Head of caudate nucleus (tissue), 42 donors: ENCODE data around the gene ANK3.
"Not testable (repeated sequence)": the region's sequence is repeated elsewhere in the genome, so short reads cannot be mapped to it uniquely, and the experiment has no call there.

ENCODE experiments used
- DNase-seq, 42 donors: peaks; one replicate each; pipeline versions ENCODE4 v3.0.0 to v3.0.0-alpha.2; 2020 to 2021; ENCODE audit warnings: mixed read lengths in 7 of 42
- intact Hi-C: fragments of 100-400 bp; cut with DNase I; formaldehyde crosslinking; loops from one replicate; pipeline ENCODE4 v1.15.0; 2022

ANK3 gene

DNA sequence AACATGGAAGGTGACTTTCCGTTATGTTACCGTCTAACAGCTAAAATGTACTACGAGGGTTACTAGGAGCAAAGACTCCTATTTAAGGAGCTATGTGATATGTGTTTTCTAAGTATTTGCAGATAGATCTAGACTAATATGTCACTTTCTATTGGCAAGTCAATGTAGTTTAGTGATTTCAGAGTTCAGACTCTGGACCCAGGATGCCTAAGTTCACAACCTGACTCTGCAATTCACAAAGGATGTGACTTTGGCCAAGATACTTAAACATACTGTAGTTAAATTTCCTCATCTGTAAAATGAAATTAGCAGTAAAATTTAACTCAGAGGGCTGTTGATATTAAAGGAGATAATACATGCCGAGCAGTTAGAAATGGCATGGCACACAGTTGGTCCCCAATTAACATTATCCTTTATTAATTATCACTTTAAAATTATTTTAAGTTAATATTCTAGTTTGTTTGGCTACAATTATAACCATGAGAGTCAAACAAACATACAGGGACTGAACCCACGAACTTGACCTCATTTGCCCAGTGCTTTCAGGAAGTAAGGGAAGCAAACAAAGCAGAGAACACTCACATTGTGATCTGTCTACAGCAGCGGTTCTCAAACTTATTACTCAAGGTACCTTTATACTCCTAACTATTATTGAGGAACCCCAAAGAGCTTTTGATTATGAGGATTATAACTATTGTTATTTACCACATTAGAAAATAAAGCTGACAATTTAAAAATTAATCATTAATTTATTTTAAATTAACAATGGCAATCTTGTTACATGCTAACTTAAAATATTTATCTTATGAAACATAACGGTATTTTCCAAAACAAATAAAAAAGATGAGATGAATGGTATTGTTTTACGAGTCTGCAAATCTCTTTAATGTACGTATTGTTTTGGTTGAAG, 94.4 kb downstream of the ANK3 start:
- DNase-seq = no peak
- intact Hi-C loops = no loop called here

DNA sequence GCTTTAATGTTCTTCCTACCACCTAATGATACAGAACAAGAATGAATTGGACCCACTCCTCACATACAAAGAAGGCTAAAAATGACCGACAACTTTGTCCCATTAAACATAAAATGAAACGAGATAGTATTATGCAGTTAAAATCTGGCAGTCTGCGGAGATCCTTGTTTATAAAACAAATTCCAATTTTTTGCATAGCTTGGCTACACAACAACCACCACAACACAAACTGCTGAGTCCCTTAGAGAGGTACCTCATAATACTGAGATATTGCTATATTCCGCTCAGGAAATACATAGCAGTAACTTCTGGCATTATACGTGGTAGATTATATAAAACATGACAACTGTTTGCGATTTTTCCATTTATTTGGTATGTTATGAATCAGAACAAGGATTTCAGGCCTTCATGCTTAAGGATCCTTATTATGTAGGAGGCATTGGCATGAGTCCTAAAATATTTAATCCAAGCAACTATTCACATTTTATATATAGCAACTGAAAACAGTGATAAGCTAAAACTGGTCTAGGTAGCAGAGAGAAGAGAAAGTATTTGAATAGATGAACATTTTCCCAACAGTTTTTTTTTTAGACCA, 96.0 kb downstream of the ANK3 start:
- no peak for DNase-seq
- intact Hi-C loops = no loop called here

DNA sequence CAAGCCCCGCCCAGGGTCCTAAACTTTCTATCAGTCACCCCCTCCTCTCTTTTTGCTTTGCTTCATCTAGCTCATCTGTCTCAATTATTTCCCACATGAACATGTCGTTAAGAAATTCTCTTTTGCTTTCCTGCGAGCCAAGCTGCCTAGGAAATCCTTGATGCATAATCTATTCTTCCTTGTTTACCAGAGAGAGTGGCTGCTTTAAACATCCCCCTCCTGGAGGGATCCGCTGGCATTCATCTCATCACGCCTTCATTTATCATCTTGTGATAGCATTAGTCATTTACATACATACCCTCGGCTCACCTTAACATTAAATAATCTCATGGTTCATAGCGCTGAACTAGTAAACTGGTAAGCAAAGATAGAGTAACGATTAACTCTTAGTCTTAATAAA, 96.7 kb downstream of the ANK3 start:
- DNase-seq = no peak

DNA sequence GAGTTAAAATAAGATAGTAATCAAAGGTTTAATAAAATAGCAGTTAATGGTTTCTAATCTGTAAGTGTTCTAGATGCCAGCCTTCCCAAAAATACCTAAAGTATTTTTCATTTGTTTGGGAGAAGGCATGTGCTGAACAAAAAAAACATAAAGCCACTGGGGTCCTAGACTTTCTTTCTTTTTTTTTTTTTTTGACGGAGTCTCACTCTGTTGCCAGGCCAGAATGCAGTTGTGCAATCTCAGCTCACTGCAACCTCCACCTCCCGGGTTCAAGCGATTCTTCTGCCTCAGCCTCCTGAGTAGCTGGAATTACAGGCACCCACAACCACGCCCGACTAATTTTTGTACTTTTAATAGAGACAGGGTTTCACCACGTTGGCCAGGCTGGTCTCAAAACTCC, 97.1 kb downstream of the ANK3 start:
- DNase-seq, intact Hi-C loops: not testable (repeated sequence)

More for the DNA sequence above, 96.7 kb downstream of the ANK3 start:
- intact Hi-C loops = no loop called here

DNA sequence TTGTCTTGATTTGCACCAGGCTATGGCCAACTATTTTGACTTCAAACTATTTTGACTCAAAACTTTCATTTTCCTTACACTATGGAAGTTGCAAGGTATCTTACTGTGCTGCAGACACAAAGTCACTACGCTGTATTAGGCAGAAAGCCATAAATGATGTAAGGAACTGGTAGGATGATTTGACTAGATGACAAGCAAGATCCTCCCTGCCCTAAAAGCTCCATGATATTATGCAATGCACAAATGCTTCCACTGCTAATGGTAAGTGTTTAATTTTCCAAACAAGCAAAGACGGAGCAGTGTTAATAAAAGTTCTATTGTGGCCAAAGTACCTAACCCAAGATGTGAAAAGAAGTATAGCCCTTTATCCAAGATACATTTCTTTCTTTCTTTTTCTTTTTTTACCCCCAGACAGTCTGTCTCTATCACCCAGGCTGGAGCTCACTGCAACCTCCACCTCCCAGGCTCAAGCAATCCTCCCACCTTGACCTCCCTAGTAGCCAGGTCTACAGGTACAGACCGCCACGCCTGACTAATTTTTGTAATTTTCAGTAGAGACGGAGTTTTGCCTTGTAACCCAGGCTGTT, 98.2 kb downstream of the ANK3 start:
- DNase-seq = peak in 3 of 42 donors; percentile 17 to 38 (median 26)
- intact Hi-C loops = no loop called here

DNA sequence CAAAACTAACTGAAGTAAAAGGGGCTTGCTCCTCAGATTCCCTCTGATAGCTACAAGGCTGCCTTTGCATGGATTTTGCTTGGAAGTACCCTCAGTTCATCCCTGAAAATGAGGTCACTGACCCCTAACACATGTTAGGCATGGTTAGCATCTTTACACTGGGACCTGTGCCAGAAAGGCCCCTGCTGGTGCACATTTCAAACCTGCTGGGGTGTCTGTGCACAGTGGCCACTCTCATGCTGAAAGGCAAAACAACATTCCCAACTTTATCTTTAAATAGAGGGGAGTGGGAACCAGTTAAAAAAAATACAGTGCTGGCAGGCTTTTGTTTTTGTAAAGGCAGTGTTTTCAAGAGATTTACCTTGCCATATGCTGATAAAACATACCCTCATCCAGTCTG, 99.1 kb downstream of the ANK3 start:
- DNase-seq = no peak
- intact Hi-C loops = no loop called here

DNA sequence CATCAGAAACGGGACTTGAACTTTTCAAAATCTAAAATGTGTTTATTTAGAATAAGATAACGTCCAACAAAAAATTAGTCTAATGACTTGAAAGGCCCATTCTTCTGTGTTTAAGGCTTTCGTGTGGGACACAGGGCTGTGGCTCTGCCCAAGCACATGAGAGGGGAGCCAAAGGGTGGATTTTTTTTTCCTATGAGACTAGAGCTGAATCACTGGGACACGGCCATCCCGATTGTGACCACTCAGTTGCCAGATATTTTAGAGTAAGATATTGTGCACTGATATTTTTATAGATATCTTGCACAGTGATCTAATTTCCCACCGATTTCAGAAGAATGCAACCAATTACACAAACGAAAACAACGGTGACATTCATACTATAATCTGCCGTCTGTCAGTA, 99.9 kb downstream of the ANK3 start:
- intact Hi-C loops = no loop called here
- DNase-seq = no peak

DNA sequence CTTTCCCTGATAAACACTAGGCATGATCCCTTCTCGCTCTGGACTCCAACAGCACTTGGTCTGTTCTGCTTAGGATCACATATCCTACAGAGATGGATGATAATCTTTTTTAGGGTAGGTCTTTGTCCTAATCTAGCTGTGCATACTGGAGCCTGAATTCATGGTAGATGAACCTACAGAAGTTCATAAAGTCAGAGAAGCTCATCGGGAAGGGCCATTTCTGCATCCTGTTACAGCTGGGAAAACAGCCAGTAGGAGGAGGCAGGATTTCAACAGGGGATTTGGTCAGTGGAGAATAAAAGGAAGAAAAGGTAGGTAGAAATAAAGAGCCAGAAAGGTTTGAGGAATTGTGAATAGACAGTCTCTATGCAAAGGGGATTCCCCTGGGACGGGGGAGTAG, 101.4 kb downstream of the ANK3 start:
- no peak for DNase-seq
- intact Hi-C loops = no loop called here

DNA sequence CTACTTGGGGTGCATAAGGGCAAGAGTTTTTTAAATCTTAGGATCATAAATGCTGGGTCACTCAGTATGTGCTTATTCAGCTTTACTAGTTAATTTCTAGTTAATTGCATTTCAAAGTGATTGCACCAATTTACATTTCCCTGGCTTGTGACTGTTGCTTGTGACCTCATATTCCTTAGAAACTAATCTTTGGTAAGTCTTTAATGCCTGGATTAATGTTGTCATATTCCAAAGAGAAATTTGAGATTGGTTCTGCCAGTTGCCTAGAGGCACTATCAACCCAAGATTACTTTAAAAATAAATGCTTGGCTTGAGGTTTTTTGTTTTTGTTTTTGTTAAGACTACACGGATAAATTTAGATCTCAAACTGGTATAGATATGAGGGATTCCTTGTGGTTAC, 103.1 kb downstream of the ANK3 start:
- DNase-seq = no peak
- intact Hi-C loops = no loop called here

DNA sequence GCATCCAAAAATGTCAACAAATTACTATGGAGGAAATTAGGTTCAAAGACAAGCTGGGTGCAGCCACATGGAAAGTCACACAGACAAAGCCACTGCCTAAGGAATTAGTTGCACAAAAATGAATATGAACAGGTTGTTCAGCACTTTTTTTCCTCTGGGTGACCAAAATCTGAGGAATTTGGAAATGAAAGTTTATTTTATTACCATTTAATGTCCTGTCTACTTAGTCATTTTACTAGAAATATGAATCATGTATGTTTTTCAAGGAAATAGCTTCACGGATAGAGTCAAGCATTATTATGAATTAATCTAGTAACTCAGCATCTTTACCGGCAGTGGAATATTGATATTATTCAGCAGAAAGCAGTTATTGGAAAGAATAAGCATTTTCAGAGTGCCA, 106.3 kb downstream of the ANK3 start:
- intact Hi-C loops = no loop called here
- DNase-seq = no peak

DNA sequence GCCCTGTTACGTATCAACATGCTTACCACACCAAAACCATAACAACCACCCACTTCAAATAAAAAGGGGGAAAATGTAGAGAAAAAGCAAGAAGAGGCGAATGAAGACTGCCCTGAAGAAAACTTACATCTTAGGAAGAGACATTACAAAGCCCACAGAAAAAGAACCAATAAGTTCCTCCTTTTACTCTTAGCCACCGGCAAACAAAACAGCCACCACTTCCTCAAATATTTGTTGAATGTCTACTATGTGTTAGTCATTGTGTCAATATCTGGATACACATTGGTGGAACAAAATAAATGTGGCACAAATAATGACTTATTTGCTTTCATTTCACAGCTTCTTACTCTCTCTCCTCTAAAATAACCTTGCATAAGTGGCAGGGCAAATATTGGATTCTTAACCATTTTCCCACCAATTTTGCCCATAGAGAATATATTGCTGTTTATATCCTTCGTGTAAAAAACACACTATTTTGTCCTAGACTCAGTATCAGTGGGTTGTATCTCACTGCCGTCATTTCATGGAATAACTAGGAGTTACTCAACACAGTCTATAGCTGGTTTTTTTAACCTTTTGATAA, 106.8 kb downstream of the ANK3 start:
- DNase-seq = no peak

DNA sequence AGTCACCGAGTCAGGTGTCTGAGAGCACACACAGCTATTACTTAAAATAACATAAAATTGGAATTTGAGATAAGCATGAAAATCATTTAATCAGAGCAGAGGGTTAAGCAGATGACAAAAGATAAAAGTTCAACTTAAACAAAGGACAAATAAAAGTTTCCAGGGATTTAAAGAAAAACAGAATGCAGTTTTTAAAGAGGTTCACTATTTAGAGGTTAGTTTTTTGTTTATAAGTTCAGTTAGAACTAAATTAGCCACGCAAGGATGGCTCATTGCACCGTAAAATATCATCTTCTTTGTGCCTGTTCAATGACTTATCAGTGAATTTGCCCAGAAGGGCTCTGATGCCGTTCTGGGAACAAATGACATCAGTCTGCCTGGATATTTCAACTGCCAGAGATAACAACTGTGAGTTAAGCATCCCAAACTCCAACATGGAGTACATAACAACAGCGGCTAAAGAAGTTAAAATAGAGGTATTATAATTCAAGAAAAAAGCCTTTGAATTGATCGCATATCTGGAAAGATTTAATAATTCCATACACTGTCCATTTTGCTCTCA, 107.8 kb downstream of the ANK3 start:
- intact Hi-C loops = no loop called here
- DNase-seq = no peak

More for the DNA sequence above, 106.8 kb downstream of the ANK3 start:
- intact Hi-C loops = no loop called here

DNA sequence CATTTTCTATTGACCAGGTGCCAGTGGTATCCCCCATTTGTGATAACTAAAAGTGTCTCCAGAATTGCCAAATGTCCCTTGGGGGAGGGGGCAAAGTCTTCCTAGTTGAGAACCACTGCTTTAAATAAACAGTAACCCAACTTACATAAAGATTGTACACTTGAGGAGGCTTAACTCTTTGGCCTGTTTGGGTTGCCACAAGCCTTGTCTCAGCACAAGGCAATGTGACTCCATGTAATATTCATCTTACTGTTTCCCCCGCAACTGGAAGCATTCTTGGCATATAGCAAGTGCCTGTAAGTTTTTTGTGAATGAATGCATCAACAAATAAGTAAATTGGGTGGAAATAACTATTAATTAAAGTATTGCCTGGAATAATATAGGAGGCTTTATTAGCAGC, 108.3 kb downstream of the ANK3 start:
- intact Hi-C loops = no loop called here

DNA sequence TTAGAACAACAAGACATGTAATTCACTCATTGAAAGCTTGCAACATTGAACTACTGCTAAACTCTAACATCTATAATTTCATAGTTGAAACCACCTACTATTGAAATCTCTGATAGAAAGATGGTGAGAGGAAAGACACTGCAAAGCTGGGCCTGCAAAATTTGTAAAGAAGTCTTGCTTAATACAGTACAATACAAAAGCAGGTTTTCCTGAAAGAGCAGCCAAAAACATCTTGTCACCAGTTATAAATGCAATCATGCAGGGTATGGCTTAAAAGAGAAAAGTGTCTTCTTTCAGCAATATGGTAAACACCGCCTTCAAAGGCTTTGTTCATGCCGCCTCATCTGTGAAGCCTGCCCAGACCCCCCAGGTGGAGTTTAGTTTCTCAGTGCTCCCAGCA, 109.2 kb downstream of the ANK3 start:
- intact Hi-C loops = no loop called here

More for the DNA sequence above, 108.3 kb downstream of the ANK3 start:
- no peak for DNase-seq

DNA sequence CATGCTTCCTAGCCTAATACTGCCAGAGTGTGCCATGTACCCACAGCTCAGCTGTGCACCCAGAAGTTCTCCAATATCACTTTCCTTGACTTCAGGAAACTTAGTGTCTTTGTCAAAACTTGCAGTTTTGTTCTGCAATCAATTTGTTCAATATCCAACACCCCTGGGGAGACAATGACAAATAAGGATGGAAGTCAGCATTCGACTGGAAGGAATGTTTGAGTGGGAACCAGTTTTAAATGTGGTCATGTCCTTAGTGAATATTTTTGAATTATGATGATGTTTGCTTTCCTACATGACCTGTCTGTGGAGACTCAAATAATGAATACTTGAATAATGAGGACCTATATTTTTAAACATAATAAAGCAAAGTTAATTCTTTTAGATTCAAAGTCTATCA, 112.0 kb downstream of the ANK3 start:
- no peak for DNase-seq
- intact Hi-C loops = no loop called here

More for the DNA sequence above, 109.2 kb downstream of the ANK3 start:
- DNase-seq = no peak

DNA sequence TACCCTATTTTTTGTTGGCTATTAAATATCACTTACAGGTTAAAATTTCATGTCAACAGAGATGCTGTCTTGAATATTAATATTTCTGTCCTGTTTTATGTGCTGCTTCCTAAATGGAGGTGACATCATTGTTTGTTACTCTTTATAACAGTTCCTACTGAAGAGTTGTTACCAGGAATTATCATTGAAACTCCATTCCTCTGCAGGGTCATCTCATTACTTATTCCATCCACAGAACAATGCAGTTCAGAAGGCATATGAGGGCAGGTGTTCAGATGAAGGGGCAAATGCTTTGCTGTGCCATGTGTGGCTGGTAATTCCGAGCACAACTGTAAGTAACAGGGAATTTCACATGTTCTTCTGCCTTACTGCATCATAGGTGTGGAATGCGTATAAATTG, 113.4 kb downstream of the ANK3 start:
- intact Hi-C loops = no loop called here
- no peak for DNase-seq

DNA sequence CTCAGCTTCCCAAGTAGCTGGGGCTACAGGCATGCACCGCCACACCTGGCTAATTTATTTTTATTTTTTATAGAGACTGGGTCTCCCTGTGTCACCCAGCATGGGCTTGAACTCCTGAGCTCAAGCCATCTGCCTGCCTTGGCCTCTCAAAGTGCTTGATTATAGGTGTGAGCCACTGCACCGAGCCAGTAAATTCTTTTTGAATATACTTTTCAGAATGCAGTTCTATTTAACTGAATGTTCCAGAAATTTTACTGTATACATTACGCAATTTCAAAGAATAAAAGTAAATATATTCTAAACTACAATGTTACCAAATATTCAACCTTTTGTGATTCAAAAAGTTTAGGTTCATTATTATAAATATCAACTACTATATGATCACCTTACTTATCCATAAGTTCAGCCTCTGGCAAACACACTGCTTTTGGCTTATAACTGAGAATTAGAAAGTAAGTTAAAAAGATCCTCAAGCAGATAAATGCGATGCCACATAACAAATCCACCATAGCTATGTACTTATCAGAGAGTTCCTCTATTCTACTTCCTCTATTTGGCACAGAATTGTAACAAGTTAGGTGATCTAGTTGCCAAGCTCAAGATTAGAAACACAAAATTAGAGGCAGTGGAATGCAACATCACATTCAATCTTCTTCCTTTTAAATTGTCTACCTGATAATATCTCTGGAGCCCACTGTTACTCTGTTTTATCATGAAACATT, 118.2 kb downstream of the ANK3 start:
- intact Hi-C loops = no loop called here
- DNase-seq = no peak

DNA sequence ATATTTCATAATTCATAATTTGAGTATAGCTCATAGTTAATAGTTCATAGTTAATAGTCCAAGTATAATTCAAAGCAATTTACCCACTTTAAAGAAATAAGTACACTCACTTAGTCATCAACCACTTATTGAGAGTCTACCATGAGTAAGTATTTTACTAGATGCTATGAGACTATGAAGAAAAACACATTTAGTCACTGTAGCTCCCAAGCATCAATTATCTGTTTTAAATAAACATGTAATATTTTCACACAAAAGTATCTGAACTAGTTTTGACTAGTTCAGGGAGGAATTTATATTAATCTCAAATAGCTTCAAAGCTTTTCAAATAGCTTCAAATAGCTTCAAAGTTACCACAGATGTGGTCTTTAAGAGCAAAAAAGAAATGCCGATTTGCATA, 119.2 kb downstream of the ANK3 start:
- intact Hi-C loops = no loop called here
- DNase-seq = no peak

DNA sequence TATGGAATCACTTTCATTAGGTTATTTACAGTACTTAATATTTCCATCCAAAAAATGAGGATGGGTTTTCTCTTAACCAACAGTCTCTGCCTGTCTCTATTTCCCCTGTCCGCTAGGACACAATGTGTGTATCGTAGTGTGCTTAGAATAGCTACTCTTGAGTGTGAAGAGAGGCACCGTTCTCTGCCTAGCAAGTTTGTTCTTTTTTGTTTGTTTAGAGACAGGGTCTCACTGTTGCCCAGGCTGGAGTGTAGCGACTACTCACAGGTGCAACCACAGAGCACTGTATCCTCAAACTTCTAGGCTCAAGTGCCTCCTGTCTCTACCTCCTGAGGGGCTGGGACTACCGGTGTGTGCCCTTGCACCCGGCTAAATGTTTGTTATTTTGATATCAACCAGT, 121.9 kb downstream of the ANK3 start:
- DNase-seq = no peak
- intact Hi-C loops = no loop called here
